ENCODE results near the gene NFU1. TPM values are rescaled to one million over a fixed set of nuclear protein-coding genes. Genes with fewer than 3 reads are reported as not detected.

The NFU1 gene
- total RNA-seq, 4 donors from 2014 or later = 45.4 to 74.8 (median 48.8) TPM

DNA sequence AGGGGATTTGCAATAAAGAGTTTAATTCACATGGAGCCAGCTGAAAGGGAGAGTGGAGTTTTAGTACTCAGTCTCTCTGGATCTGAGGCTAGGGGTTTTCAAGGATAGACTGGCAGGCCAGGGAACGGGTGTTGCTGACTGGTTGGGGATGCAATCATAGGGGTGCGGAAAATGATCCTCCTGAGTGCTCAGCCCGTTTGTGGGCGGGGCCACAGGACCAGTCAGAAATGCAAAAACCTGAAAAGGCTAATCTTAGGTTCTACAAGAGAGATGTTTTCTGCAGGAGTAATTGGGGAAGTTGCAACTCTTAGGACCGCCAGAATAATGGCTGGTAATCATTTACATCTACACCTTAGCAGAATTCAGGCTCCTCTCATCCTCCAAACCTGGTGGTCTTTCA is 2.5 kb downstream of the NFU1 start:
- no peak for DNase-seq (ENCODE audit: extremely low spot score)
- WGBS = 82% methylated on average over 5 of the region's 5 CpGs
- Histone ChIP-seq H3K4me1 (peaks cover 16 to 58% (median 38%) of the 10 kb centered on the region in 4 donors), H3K27ac (replicated peaks in 1 of 4) (no peak overlapping the region), H3K36me3 (peaks cover 0 to 20% (median 17%) of the 10 kb centered on the region in 4 donors), H3K27me3 (no peaks in the 10 kb centered on the region), H3K9me3 (no peaks in the 10 kb centered on the region), H3K4me3 (no peak overlapping the region)
- TF ChIP-seq, protein P1, sequence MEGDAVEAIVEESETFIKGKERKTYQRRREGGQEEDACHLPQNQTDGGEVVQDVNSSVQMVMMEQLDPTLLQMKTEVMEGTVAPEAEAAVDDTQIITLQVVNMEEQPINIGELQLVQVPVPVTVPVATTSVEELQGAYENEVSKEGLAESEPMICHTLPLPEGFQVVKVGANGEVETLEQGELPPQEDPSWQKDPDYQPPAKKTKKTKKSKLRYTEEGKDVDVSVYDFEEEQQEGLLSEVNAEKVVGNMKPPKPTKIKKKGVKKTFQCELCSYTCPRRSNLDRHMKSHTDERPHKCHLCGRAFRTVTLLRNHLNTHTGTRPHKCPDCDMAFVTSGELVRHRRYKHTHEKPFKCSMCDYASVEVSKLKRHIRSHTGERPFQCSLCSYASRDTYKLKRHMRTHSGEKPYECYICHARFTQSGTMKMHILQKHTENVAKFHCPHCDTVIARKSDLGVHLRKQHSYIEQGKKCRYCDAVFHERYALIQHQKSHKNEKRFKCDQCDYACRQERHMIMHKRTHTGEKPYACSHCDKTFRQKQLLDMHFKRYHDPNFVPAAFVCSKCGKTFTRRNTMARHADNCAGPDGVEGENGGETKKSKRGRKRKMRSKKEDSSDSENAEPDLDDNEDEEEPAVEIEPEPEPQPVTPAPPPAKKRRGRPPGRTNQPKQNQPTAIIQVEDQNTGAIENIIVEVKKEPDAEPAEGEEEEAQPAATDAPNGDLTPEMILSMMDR (IDR thresholded peaks at IDR 0.05) = no peak
- no peak for TF ChIP-seq POLR2A (IDR thresholded peaks at IDR 0.05; ENCODE audit: low read depth)
- no peak for TF ChIP-seq POLR2AphosphoS5 (IDR thresholded peaks at IDR 0.05)
- no peak for TF ChIP-seq EP300 (IDR thresholded peaks at IDR 0.05)
- intact Hi-C loops (cut with DNase I) = loop anchor here (5.0 kb wide), 2 partner anchors 208 to 422 kb away; partner anchors contain the start of genes AAK1 and ANTXR1

DNA sequence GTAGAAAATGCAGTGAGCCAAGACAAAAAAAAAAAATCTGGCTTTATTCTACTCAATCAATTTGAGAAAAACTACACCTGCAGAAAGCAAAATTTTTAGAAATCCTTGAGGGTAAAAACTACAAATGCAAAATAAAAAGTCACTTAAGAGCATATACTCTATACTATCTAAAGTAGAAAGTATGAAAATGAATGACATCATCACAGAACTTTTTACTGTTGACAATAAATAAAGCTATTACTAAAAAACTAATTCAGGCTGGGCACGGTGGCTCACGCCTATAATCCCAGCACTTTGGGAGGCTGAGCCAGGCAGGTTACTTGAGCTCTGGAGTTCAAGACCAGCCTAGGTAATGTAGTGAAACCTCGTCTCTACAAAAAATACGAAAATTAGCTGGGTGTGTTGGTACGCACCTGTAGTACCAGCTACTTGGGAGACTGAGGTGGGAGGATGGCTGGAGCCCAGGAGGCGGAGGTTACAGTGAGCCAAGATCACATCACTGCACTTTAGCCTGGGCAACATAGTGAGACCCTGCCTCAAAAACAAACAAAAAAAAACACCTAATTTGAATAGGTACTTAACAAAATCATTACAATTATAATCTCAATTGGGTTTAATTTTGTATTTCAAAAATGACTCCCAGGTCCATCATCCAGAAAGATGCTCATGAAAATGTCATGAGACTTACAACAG is 7.6 kb downstream of the NFU1 start:
- Histone ChIP-seq H3K27ac (replicated peaks in 1 of 4) (no peak overlapping the region), H3K36me3 (peaks cover 0 to 72% (median 50%) of the 10 kb centered on the region in 4 donors)
- WGBS = 95% methylated on average over 6 of the region's 6 CpGs

DNA sequence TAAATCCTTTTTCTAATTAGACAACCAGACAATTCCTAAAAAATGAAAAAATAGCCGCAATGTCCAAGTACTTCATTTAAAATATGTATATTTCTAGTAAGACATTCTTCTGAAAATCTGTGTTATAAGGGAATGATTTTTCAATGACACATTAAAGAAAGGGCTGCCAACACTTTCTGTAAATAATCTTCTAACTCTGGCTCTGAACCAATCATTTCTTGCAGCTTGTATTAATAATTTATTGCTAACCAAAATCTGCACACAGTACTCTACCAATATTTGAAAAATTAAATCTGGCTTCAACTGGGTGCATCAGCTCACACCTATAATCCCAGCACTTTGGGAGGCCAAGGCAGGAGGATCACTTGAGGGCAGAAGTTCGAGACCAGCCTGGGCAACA is 8.3 kb downstream of the NFU1 start:
- no peak for DNase-seq (ENCODE audit: extremely low spot score)
- Histone ChIP-seq H3K4me1 (peaks cover 0 to 29% (median 22%) of the 10 kb centered on the region in 4 donors), H3K4me3 (no peak overlapping the region), H3K36me3 (peaks cover 0 to 76% (median 50%) of the 10 kb centered on the region in 4 donors), H3K27me3 (no peaks in the 10 kb centered on the region), H3K9me3 (no peaks in the 10 kb centered on the region), H3K27ac (replicated peaks in 1 of 4) (no peak overlapping the region)
- 57% methylated on average over 2 of the region's 2 CpGs for WGBS
- no peak for TF ChIP-seq POLR2A (IDR thresholded peaks at IDR 0.05; ENCODE audit: low read depth)
- no peak for TF ChIP-seq POLR2AphosphoS5 (IDR thresholded peaks at IDR 0.05)
- no peak for TF ChIP-seq EP300 (IDR thresholded peaks at IDR 0.05)
- TF ChIP-seq, protein P1 (IDR thresholded peaks at IDR 0.05) = no peak
- intact Hi-C loops (cut with DNase I) = no loop called here

More for the DNA sequence above, 7.6 kb downstream of the NFU1 start:
- TF ChIP-seq POLR2AphosphoS5 (IDR thresholded peaks at IDR 0.05) (no peak), POLR2A (IDR thresholded peaks at IDR 0.05; ENCODE audit: low read depth) (no peak), EP300 (IDR thresholded peaks at IDR 0.05) (no peak)
- TF ChIP-seq, protein P1 (IDR thresholded peaks at IDR 0.05) = no peak
- no peak for DNase-seq (ENCODE audit: extremely low spot score)
- Histone ChIP-seq H3K27me3 (no peaks in the 10 kb centered on the region), H3K4me3 (no peak overlapping the region), H3K4me1 (peaks cover under 1 to 34% (median 24%) of the 10 kb centered on the region in 4 donors), H3K9me3 (no peaks in the 10 kb centered on the region)
- intact Hi-C loops (cut with DNase I) = no loop called here

DNA sequence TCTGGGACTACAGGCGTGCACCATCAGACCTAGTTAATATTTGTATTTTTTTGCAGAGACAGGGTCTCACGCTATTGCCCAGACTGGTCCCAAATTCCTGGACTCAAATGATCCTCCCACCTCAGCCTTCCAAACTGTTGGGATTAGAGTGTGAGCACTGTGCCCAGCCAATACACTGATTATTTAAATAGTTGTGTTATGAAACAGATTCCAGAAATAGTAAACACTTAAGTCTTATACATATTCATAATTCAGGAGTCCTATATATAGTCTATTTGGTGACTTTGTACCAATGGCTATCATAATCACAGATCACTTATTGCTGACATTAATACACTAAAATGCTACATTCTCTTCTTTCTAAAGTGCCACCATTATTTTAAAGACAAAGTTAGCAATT is 12.8 kb downstream of the NFU1 start:
- Histone ChIP-seq H3K4me1 (peaks cover 4 to 23% (median 13%) of the 10 kb centered on the region in 4 donors), H3K9me3 (no peaks in the 10 kb centered on the region), H3K27me3 (no peaks in the 10 kb centered on the region), H3K27ac (replicated peaks in 1 of 4) (no peak overlapping the region), H3K36me3 (peaks cover 4 to 82% (median 46%) of the 10 kb centered on the region in 4 donors), H3K4me3 (no peak overlapping the region)
- no peak for DNase-seq (ENCODE audit: extremely low spot score)
- WGBS = 94% methylated on average over 2 of the region's 2 CpGs
- TF ChIP-seq POLR2AphosphoS5 (IDR thresholded peaks at IDR 0.05) (no peak), POLR2A (IDR thresholded peaks at IDR 0.05; ENCODE audit: low read depth) (no peak), EP300 (IDR thresholded peaks at IDR 0.05) (no peak)
- TF ChIP-seq, protein P1 (IDR thresholded peaks at IDR 0.05) = no peak
- intact Hi-C loops (cut with DNase I) = no loop called here
